GM12874 (cell line): ENCODE data around the gene AFAP1L2.

Source experiments
- CTCF ChIP-seq: IDR thresholded peaks from 2 replicates; pipeline ENCODE4 v1.5.1; 2011; ENCODE audit warnings: low read depth, mild to moderate bottlenecking, control low read depth, low read length, moderate library complexity; ENCODE audit not compliant: insufficient read depth

Gene AFAP1L2

DNA sequence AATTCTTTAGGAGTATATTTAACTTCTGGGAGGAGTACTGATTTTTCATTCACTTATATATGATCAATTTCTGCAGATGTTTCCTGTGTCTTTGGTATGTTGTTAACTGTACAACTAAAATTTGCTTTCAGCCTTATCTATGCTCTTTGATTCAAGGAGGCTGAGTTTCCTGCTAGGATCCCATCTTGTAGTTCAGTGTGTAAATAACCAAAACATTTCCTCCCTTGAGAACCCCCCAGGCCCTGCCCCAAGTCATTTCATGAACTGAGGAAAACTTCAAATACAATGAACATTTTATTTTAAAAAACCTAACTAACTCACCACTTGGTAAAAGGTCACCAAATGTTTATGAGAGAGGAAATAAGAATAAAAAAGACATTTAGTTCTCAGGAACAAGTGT is 109.8 kb downstream of the AFAP1L2 start:
- TF ChIP-seq CTCF = no peak

DNA sequence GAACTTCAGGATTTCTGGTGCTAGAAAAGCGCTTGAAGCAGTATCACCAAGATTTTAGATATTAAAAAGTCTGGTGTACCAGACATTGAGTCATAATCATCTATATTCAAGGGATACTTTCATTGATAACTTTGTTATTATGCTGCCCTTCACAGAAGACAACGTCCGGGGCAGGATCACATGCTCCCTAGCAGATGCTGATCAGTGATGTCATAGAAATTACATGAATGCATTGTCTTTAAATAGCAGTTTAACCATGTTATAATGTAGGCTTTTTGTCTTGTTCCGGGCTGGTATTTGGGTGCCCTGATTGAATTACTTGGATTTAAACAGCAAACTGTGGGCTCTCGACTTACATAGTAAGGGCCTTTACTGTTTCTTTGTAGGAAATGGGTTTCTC is 111.2 kb downstream of the AFAP1L2 start:
- TF ChIP-seq CTCF = no peak

GRCh38 chr10:114291516-114291915 is 112.8 kb downstream of the AFAP1L2 start:
- no peak for TF ChIP-seq CTCF

GRCh38 chr10:114291076-114291475 is 113.2 kb downstream of the AFAP1L2 start:
- TF ChIP-seq CTCF = no peak

DNA sequence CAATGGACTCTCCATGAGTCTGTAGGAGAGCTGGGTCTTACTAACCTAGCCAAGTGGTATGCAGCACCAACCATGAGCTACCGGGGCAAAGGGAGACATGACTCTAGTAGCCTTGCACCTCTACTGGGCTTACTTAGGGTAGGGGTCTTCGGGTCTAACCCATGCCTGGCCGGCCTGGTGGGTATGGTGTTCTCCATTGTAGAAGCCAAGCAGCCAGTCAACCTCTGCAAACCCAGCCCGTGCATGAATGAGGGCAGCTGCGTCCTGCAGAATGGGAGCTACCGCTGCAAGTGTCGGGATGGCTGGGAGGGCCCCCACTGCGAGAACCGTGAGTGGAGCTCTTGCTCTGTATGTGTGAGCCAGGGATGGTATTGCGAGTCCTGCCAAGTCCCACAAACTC is 114.3 kb downstream of the AFAP1L2 start:
- TF ChIP-seq CTCF = no peak

- no peak for TF ChIP-seq CTCF
These were observed 115.2 kb downstream of the AFAP1L2 start for GRCh38 chr10:114289096-114289436.

- no peak for TF ChIP-seq CTCF
These were observed 115.7 kb downstream of the AFAP1L2 start for GRCh38 chr10:114288424-114289095.
